ENCODE results near the gene SORCS2.

GRCh38 chr4:7733201-7733600 lies 540.9 kb downstream of the SORCS2 start:
- TF ChIP-seq POLR2A (IDR thresholded peaks at IDR 0.05) (no peak), CTCF (IDR thresholded peaks at IDR 0.05) (no peak)

All from right lobe of liver (tissue), 4 donors.